Effector CD4-positive, alpha-beta T cell (primary cell): ENCODE data around the gene SLC34A1.

ENCODE experiments used
- DNase-seq: peaks from one replicate; pipeline ENCODE4 v3.0.0-alpha.2; 2020

Gene SLC34A1

GRCh38 chr5:177447066-177447610 is 62.9 kb downstream of the SLC34A1 start:
- peak; percentile 81 for DNase-seq

GRCh38 chr5:177447611-177448243 is 63.5 kb downstream of the SLC34A1 start:
- no peak for DNase-seq
